SH-SY5Y (cell line): ENCODE data around the gene LUC7L.

Source experiments
- GATA2 ChIP-seq: IDR thresholded peaks from 2 replicates; pipeline ENCODE4 v1.6.1; 2011; ENCODE audit warnings: mild to moderate bottlenecking, low read depth, low read length
- GATA3 ChIP-seq: IDR thresholded peaks from 2 replicates; pipeline ENCODE4 v1.6.1; 2011; ENCODE audit warnings: low read depth, mild to moderate bottlenecking, low read length, moderate library complexity

The LUC7L gene

DNA sequence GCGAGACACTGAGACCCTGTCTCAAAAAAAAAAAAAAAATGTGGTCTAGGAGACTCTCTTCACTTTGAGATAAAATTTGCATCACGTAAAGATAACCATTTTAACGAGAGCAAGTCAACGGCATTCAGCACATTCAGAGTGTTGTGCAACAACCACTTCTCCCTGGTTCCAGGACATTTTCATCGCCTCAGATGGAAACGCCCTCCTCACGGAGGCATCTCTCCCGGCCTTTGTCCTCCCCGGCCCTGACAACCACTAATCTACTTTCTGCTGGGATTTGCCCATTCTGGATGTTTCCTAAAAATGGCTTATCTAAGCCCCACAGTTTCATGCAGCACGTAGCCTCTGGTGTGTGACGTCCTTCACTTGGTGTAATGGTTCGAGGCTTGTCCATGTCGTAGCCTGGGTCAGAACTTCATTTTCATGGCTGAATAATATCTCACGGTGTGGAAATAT lies 84.4 kb downstream of the LUC7L start:
- TF ChIP-seq GATA3: no peak
- TF ChIP-seq GATA2: no peak

GRCh38 chr16:143456-143855 lies 85.8 kb downstream of the LUC7L start:
- no peak for TF ChIP-seq GATA2
- TF ChIP-seq GATA3: no peak

- TF ChIP-seq GATA2 (no peak), GATA3 (no peak)
Measured at GRCh38 chr16:143047-143446, 86.2 kb downstream of the LUC7L start.

DNA sequence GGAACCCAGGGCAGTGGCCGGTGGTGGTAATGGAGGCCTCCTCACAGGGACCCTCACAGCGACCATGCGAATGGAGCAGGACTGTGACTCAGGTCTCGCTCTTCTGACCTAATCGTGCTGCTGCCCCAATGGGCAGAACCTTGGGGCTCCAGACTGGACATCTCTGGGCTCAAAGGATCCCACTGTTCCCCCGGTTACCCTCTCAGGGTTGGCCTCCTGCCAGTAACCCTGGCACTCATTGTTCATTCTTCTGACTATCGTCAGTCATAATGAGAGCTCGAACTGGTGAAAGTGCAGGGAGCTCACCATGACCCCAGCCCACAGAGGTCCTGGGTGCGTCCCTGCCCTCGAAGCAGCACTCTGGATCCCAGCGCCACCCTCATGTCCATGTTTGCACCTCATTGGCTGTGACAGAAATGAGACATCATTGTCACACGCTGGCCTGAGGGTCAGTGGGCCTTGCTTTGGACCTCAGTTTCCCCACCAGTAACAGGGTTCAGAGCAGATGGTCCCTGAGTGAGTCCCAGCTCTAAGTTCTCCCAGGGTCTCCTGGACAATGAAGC lies 86.8 kb downstream of the LUC7L start:
- TF ChIP-seq GATA2 (no peak), GATA3 (no peak)

DNA sequence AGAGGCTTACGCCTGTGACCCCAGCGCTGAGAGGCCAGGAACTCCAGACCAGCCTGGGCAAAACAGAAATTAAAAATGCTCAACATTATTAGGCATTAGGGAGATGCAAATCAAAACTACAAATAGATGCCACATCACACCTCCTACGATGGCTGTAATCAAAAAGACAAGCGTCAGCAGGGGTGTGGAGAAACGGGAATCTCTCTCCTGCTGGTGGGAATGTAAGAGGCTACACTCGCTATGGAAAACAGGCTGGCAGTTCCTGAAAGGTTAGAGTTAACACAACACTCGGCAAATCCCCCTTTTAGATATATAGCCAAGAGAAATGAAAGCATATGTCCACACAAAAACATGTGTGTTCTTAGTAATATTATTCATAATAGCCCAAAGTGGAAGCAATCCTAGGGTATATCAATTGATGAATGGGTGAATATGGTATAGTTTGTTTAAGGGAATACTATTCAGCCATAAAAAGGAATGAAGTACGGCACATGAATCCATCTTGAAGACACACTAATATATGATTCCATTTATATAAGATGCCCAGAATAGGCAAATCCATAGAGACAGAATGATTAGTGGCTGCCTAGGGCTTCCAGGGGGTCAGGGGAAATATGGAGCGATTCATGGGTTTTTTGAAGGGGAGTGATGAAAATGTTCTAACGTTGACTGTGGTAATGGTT lies 88.9 kb downstream of the LUC7L start:
- TF ChIP-seq GATA2: no peak
- TF ChIP-seq GATA3: no peak
